OCI-LY1 (cell line): ENCODE results near the gene PKP3.

Experiments
- CTCF ChIP-seq: fragments of 200-600 bp; sonication (generic), shearing (Covaris generic); IDR thresholded peaks from 2 replicates; pipeline ENCODE4 v1.5.1; 2017; ENCODE audit warnings: mild to moderate bottlenecking, antibody characterized with exemption, low read length, moderate library complexity, mixed read lengths
- EZH2 ChIP-seq: fragments of 200-600 bp; sonication (generic), shearing (Covaris generic); IDR thresholded peaks from 2 replicates; pipeline ENCODE4 v1.8.0; 2017; ENCODE audit warnings: borderline replicate concordance, mixed run types, mild to moderate bottlenecking, antibody characterized with exemption, low read length, moderate library complexity, mixed read lengths

- no peak for TF ChIP-seq CTCF
- TF ChIP-seq EZH2: no peak
Observed at GRCh38 chr11:407651-408123, 13.7 kb downstream of the PKP3 start.
